CD14-positive monocyte (primary cell): Measurements from ENCODE around the gene POLR2L. TPM values are rescaled to one million over a fixed set of nuclear protein-coding genes. Genes with fewer than 3 reads are reported as not detected.

Experiments
- DNase-seq, 3 donors: peaks; one replicate each; pipeline ENCODE4 v3.0.0-alpha.2; 2011 to 2022
- H2AFZ ChIP-seq: 2 replicates; pipeline ENCODE4 v1.6.0; 2012; ENCODE audit warnings: mild to moderate bottlenecking, low read depth, low read length, inconsistent platforms; ENCODE audit not compliant: insufficient read depth, poor library complexity, severe bottlenecking
- H3K27ac ChIP-seq, 2 donors: 1 replicate in 1 of 2; 2 replicates in 1 of 2; pipeline ENCODE4 v1.5.1; 2012 to 2013; ENCODE audit warnings: low read length in 2 of 2, control low read depth in 1 of 2, inconsistent platforms in 1 of 2, low read depth in 1 of 2, mild to moderate bottlenecking in 1 of 2
- H3K27me3 ChIP-seq, 2 donors: one replicate each; pipeline versions ENCODE4 v1.6.0 to v1.6.1; 2011 to 2013; ENCODE audit warnings: low read length in 2 of 2; ENCODE audit not compliant: control insufficient read depth in 2 of 2, insufficient read depth in 2 of 2
- H3K36me3 ChIP-seq, 2 donors: replicated peaks in 1 of 2; 1 replicate in 1 of 2; 2 replicates in 1 of 2; pipeline versions ENCODE4 v1.5.1 to v1.6.1; 2012 to 2013; ENCODE audit warnings: low read length in 2 of 2, control low read depth in 1 of 2, inconsistent platforms in 1 of 2, mild to moderate bottlenecking in 1 of 2; ENCODE audit not compliant: insufficient read depth in 2 of 2, control insufficient read depth in 1 of 2
- H3K4me1 ChIP-seq, 2 donors: 1 replicate in 1 of 2; 2 replicates in 1 of 2; pipeline versions ENCODE4 v1.5.1 to v1.6.1; 2012 to 2013; ENCODE audit warnings: low read length in 2 of 2, control low read depth in 1 of 2, inconsistent platforms in 1 of 2, mild to moderate bottlenecking in 1 of 2, moderate library complexity in 1 of 2; ENCODE audit not compliant: insufficient read depth in 2 of 2, control insufficient read depth in 1 of 2
- H3K4me2 ChIP-seq: replicated peaks from 2 replicates; pipeline ENCODE3; 2012; ENCODE audit warnings: low read length, moderate library complexity, mild to moderate bottlenecking; ENCODE audit not compliant: poor library complexity, severe bottlenecking; ENCODE audit errors: extremely low read depth
- H3K4me3 ChIP-seq, 3 experiments: fragments of 200-600 bp in 1 of 3; sonication (generic) in 1 of 3; replicated peaks in 1 of 3; 1 replicate in 2 of 3; 2 replicates in 1 of 3; pipeline ENCODE4 v1.5.1; 2011 to 2013; ENCODE audit warnings: low read length in 3 of 3, mild to moderate bottlenecking in 3 of 3, control low read depth in 2 of 3, low read depth in 2 of 3, inconsistent platforms in 1 of 3, moderate library complexity in 1 of 3
- H3K79me2 ChIP-seq: 2 replicates; pipeline ENCODE4 v1.6.0; 2012; ENCODE audit warnings: mild to moderate bottlenecking, control low read depth, inconsistent platforms, low read length, moderate library complexity; ENCODE audit not compliant: insufficient read depth
- H3K9ac ChIP-seq: 2 replicates; pipeline ENCODE4 v1.6.0; 2017; ENCODE audit warnings: low read length, mild to moderate bottlenecking; ENCODE audit not compliant: insufficient read depth, poor library complexity, severe bottlenecking
- H3K9me3 ChIP-seq, 2 donors: replicated peaks in 1 of 2; 1 replicate in 1 of 2; 2 replicates in 1 of 2; pipeline versions ENCODE4 v1.5.1 to v1.6.1; 2012 to 2013; ENCODE audit warnings: low read length in 2 of 2, control low read depth in 1 of 2; ENCODE audit not compliant: control insufficient read depth in 1 of 2, insufficient read depth in 1 of 2
- H4K20me1 ChIP-seq: 2 replicates; pipeline ENCODE4 v1.6.0; 2012; ENCODE audit warnings: mild to moderate bottlenecking, low read length, control low read depth, moderate library complexity; ENCODE audit not compliant: insufficient read depth
- H3K27ac Mint-ChIP-seq, 7 donors: one replicate each; pipeline ENCODE4 v1.8.0; 2020; ENCODE audit warnings: mild to moderate bottlenecking in 7 of 7, mixed read lengths in 7 of 7, moderate library complexity in 6 of 7, inconsistent platforms in 2 of 7
- H3K27me3 Mint-ChIP-seq, 3 donors: one replicate each; pipeline ENCODE4 v1.8.0; 2021 to 2022; ENCODE audit warnings: low read depth in 3 of 3, mild to moderate bottlenecking in 3 of 3, mixed read lengths in 3 of 3, moderate library complexity in 3 of 3, inconsistent platforms in 1 of 3
- H3K36me3 Mint-ChIP-seq, 2 donors: one replicate each; pipeline ENCODE4 v1.8.0; 2020; ENCODE audit warnings: mixed read lengths in 2 of 2, inconsistent platforms in 1 of 2, mild to moderate bottlenecking in 1 of 2
- H3K4me1 Mint-ChIP-seq: one replicate; pipeline ENCODE4 v1.8.0; 2020; ENCODE audit warnings: mild to moderate bottlenecking, mixed read lengths
- H3K4me3 Mint-ChIP-seq, 2 donors: one replicate each; pipeline ENCODE4 v1.8.0; 2020; ENCODE audit warnings: mild to moderate bottlenecking in 2 of 2, mixed read lengths in 2 of 2, moderate library complexity in 1 of 2
- H3K9me3 Mint-ChIP-seq, 7 donors: one replicate each; pipeline ENCODE4 v1.8.0; 2020 to 2022; ENCODE audit warnings: mixed read lengths in 7 of 7, mild to moderate bottlenecking in 6 of 7, moderate library complexity in 6 of 7, inconsistent platforms in 2 of 7
- CTCF ChIP-seq: fragments of 200-600 bp; IDR thresholded peaks from one replicate; pipeline ENCODE4 v1.8.0; 2022; ENCODE audit warnings: antibody characterized with exemption, mild to moderate bottlenecking
- WGBS: methylation state at CpG from one replicate; pipeline ENCODE4 v1.1.5; 2013; ENCODE audit warnings: missing lambda C conversion rate; ENCODE audit not compliant: insufficient coverage; 5-methylcytosine and 5-hydroxymethylcytosine counted together
- intact Hi-C, 2 donors: fragments of 100-400 bp; cut with micrococcal nuclease; formaldehyde crosslinking; loops; one replicate each; pipeline versions ENCODE4 v1.15.0 to v1.15.1; 2023
- polyA plus RNA-seq, 3 donors: library from polyadenylated mRNA; depleted of rRNA in 1 of 3; unstranded in 2 of 3; stranded (reverse) in 1 of 3; fragments of 300-500 nt in 2 of 3; fragments of >200 nt in 1 of 3; fragmentation: Illumina TruSeq in 2 of 3; gene quantifications; 1 replicate in 2 of 3; 2 replicates in 1 of 3; pipeline ENCODE4 v1.2.3, GENCODE V29; 2012 to 2021

Gene POLR2L
- polyA plus RNA-seq, 3 donors, result 93.9 to 133 (median 110) TPM

DNA sequence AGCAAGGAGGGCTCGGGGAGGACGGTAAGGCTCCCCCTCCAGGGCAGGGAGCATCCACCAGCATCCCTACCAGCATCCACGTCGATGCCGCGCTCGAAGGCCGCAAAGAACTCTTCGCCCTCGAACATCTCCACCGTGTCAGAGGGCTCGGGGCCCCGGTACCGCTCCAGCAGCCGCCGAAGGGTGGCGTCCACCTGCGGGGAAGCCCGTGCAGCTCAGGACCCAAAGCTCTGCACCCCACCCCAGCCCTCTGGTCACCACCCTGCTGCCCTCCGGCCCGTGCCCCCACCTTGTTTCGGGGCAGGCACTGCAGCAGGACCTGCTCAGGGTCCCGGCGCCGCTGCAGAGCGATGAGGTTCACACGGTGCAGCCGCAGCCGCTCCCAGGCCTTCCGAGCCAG lies 41.9 kb downstream of the POLR2L start:
- Histone ChIP-seq H3K9ac (no peak overlapping the region), H3K27ac (no peak overlapping the region), H3K27me3 (no peaks in the 10 kb centered on the region), H3K79me2 (peaks cover 15% of the 10 kb centered on the region), H3K4me3 (no peak overlapping the region), H2AFZ (no peak overlapping the region), H3K9me3 (no peaks in the 10 kb centered on the region), H3K4me2 (no peak overlapping the region), H3K4me1 (peaks cover 38 to 45% of the 10 kb centered on the region in 2 donors), H3K36me3 (peaks cover 14 to 15% of the 10 kb centered on the region in 2 donors), H4K20me1 (peaks cover 11% of the 10 kb centered on the region)
- TF ChIP-seq CTCF, result no peak
- H3K36me3 Mint-ChIP-seq, result peaks cover 3 to 22% of the 10 kb centered on the region in 2 donors
- DNase-seq, result no peak
- no peak overlapping the region for H3K27ac Mint-ChIP-seq
- intact Hi-C loops, result no loop called here
- peaks cover 28% of the 10 kb centered on the region for H3K4me1 Mint-ChIP-seq
- no peak overlapping the region for H3K4me3 Mint-ChIP-seq
- 97% methylated on average over 22 of the region's 30 CpGs for WGBS
- H3K9me3 Mint-ChIP-seq, result peaks cover 0 to 3% (median 0%) of the 10 kb centered on the region in 7 donors
- peaks cover 0 to 5% (median 2%) of the 10 kb centered on the region in 3 donors for H3K27me3 Mint-ChIP-seq

GRCh38 chr11:799641-800316 lies 42.5 kb downstream of the POLR2L start:
- Histone ChIP-seq H3K9me3 (no peaks in the 10 kb centered on the region), H3K79me2 (peaks cover 20% of the 10 kb centered on the region), H2AFZ (no peak overlapping the region), H4K20me1 (peaks cover 11% of the 10 kb centered on the region), H3K4me1 (peaks cover 39 to 46% of the 10 kb centered on the region in 2 donors), H3K4me3 (no peak overlapping the region), H3K27me3 (no peaks in the 10 kb centered on the region), H3K9ac (no peak overlapping the region), H3K27ac (no peak overlapping the region), H3K4me2 (no peak overlapping the region), H3K36me3 (peaks cover 14 to 15% of the 10 kb centered on the region in 2 donors)
- Mint-ChIP-seq H3K36me3 (peaks cover 3 to 24% of the 10 kb centered on the region in 2 donors), H3K9me3 (peaks cover 0 to 3% (median 0%) of the 10 kb centered on the region in 7 donors), H3K4me1 (peaks cover 29% of the 10 kb centered on the region), H3K27me3 (peaks cover 0 to 5% (median 2%) of the 10 kb centered on the region in 3 donors), H3K4me3 (no peak overlapping the region), H3K27ac (no peak overlapping the region)
- no peak for TF ChIP-seq CTCF
- DNase-seq, result no peak
- WGBS, result 98% methylated on average over 28 of the region's 32 CpGs
- intact Hi-C loops, result loop anchor here in 1 of 2 donors (5.0 kb wide), 1 partner anchor 52 kb away; the partner anchor contains the start of gene TALDO1
